HepG2 (cell line): ENCODE data around the gene PIAS3. TPM values are rescaled to one million over a fixed set of nuclear protein-coding genes. Genes with fewer than 3 reads are reported as not detected.

Experiments used
- ATAC-seq: fragments of 200-7000 bp; cut with Tn5 transposase; 3 replicates; pipeline ENCODE4 v1.9.1; 2020; ENCODE audit warnings: mild to moderate bottlenecking, moderate library complexity
- BruUV-seq: library from RNA; stranded (reverse); fragments of 400-500 nt; replicated peaks from 2 replicates; lab custom pipeline; 2021; lab: Mats Ljungman, UMichigan
- CTCF ChIA-PET: fragments of 300-600 bp; formaldehyde crosslinking; extraction: SDS; loops from one replicate; lab custom pipeline; 2021; ENCODE audit warnings: low total read pairs, inconsistent platforms, low intra/inter-chr PET ratio; lab: Yijun Ruan, JAX
- POLR2A ChIA-PET: fragments of 350-600 bp; sonication (Branson Sonifier 250); formaldehyde crosslinking; loops from one replicate; lab custom pipeline; 2020; ENCODE audit warnings: antibody characterized with exemption, inconsistent platforms; lab: Yijun Ruan, JAX
- DNase-seq: peaks from one replicate; pipeline ENCODE4 v3.0.0-alpha.2; 2015; ENCODE audit warnings: low spot score
- FAIRE-seq: peaks from 3 replicates; lab custom pipeline; 2011; peaks lifted over from hg19 to GRCh38; lab: Jason Lieb, UNC
- H2AFZ ChIP-seq: one replicate; pipeline ENCODE4 v1.6.1; 2011; ENCODE audit warnings: low read length, inconsistent platforms
- H3K27ac ChIP-seq: fragments of 300-600 bp; 3 replicates; pipeline ENCODE4 v1.8.0; 2011; ENCODE audit warnings: mixed run types, mild to moderate bottlenecking, mixed read lengths, low read length, inconsistent platforms; ENCODE audit not compliant: insufficient read depth; ENCODE audit errors: extremely low read length
- H3K27me3 ChIP-seq, 2 experiments: fragments of 200-600 bp in 1 of 2; 2 replicates in 1 of 2; 3 replicates in 1 of 2; pipeline versions ENCODE4 v1.6.0 to v1.8.0; 2011; ENCODE audit warnings: low read length in 2 of 2, mild to moderate bottlenecking in 2 of 2, moderate library complexity in 2 of 2, inconsistent platforms in 1 of 2; ENCODE audit not compliant: insufficient read depth in 2 of 2, control insufficient read depth in 1 of 2
- H3K36me3 ChIP-seq, 2 experiments: fragments of 200-600 bp in 1 of 2; replicated peaks in 1 of 2; 2 replicates in 1 of 2; 3 replicates in 1 of 2; pipeline versions ENCODE4 v1.5.1 to v1.8.0; 2011; ENCODE audit warnings: low read length in 2 of 2, inconsistent platforms in 1 of 2; ENCODE audit not compliant: insufficient read depth in 2 of 2, control insufficient read depth in 1 of 2
- H3K4me1 ChIP-seq: 2 replicates; pipeline ENCODE4 v1.5.1; 2012; ENCODE audit warnings: low read length, inconsistent platforms; ENCODE audit not compliant: insufficient read depth
- H3K4me2 ChIP-seq: 2 replicates; pipeline ENCODE4 v1.6.0; 2011; ENCODE audit warnings: low read depth, low read length, inconsistent platforms
- H3K4me3 ChIP-seq, 3 experiments: fragments of 200-600 bp in 1 of 3; sonication (generic), shearing (Covaris generic) in 1 of 3; replicated peaks in 1 of 3; 2 replicates each; pipeline ENCODE4 v1.5.1; 2011 to 2016; ENCODE audit warnings: low read length in 3 of 3, inconsistent platforms in 2 of 3, low read depth in 2 of 3, mild to moderate bottlenecking in 2 of 3, control low read depth in 1 of 3, mixed read lengths in 1 of 3; ENCODE audit not compliant: insufficient read depth in 1 of 3
- H3K79me2 ChIP-seq: one replicate; pipeline ENCODE4 v1.6.1; 2011; ENCODE audit warnings: low read length, inconsistent platforms; ENCODE audit not compliant: insufficient read depth
- H3K9ac ChIP-seq: 2 replicates; pipeline ENCODE4 v1.6.0; 2011; ENCODE audit warnings: mild to moderate bottlenecking, low read depth, low read length, inconsistent platforms; ENCODE audit not compliant: insufficient read depth
- H3K9me3 ChIP-seq: 2 replicates; pipeline ENCODE4 v1.5.1; 2012; ENCODE audit warnings: mild to moderate bottlenecking, low read length
- H4K20me1 ChIP-seq: 2 replicates; pipeline ENCODE4 v1.6.0; 2011; ENCODE audit warnings: inconsistent platforms, mild to moderate bottlenecking, low read length, moderate library complexity; ENCODE audit not compliant: insufficient read depth
- ARNT ChIP-seq: fragments of 450-650 bp; IDR thresholded peaks from 2 replicates; pipeline ENCODE4 v1.6.1; 2017
- CAMTA2 ChIP-seq: sonication (generic); formaldehyde crosslinking; IDR thresholded peaks from 2 replicates; pipeline ENCODE4 v1.4.0; 2020; ENCODE audit warnings: mild to moderate bottlenecking, missing genetic modification reagents, borderline replicate concordance
- CENPT ChIP-seq: sonication (generic); formaldehyde crosslinking; IDR thresholded peaks from 2 replicates; pipeline ENCODE4 v1.8.0; 2022; ENCODE audit warnings: low read depth, mild to moderate bottlenecking, moderate library complexity, missing genetic modification reagents
- GFI1 ChIP-seq: sonication (generic); formaldehyde crosslinking; IDR thresholded peaks from 2 replicates; pipeline ENCODE4 v1.5.0; 2020; ENCODE audit warnings: missing genetic modification reagents, mild to moderate bottlenecking, borderline replicate concordance
- KDM1A ChIP-seq: IDR thresholded peaks from 2 replicates; pipeline ENCODE4 v1.6.1; 2016; ENCODE audit warnings: missing compliant biosample characterization
- MAFK ChIP-seq, 2 experiments: IDR thresholded peaks in 1 of 2; conservative IDR thresholded peaks in 1 of 2; 2 replicates each; pipeline ENCODE4 v1.6.1; 2011; ENCODE audit warnings: improper control_type of control experiment in 2 of 2, low read length in 2 of 2
- NFYC ChIP-seq: IDR thresholded peaks from 2 replicates; pipeline ENCODE4 v1.6.1; 2016; ENCODE audit warnings: missing genetic modification reagents, missing compliant biosample characterization
- NR2F1 ChIP-seq, 2 experiments: fragments of 450-650 bp in 1 of 2; formaldehyde crosslinking in 1 of 2; IDR thresholded peaks; 2 replicates each; pipeline versions ENCODE4 v1.5.0 to v1.6.1; 2016 to 2020; ENCODE audit warnings: mild to moderate bottlenecking in 1 of 2, missing compliant biosample characterization in 1 of 2, missing genetic modification reagents in 1 of 2, moderate library complexity in 1 of 2
- RAD21 ChIP-seq: fragments of 450-650 bp; formaldehyde crosslinking; IDR thresholded peaks from 2 replicates; pipeline ENCODE4 v1.5.0; 2020; ENCODE audit warnings: mild to moderate bottlenecking
- RFX5 ChIP-seq: IDR thresholded peaks from 2 replicates; pipeline ENCODE4 v1.6.1; 2011; ENCODE audit warnings: low read depth, low read length, improper control_type of control experiment
- SETDB1 ChIP-seq: sonication (generic); formaldehyde crosslinking; IDR thresholded peaks from 2 replicates; pipeline ENCODE4 v1.5.1; 2020; ENCODE audit warnings: missing genetic modification reagents, mild to moderate bottlenecking, borderline replicate concordance
- SOX5 ChIP-seq: IDR thresholded peaks from 2 replicates; pipeline ENCODE4 v1.6.1; 2016; ENCODE audit warnings: borderline replicate concordance
- ZNF24 ChIP-seq: fragments of 450-650 bp; IDR thresholded peaks from 2 replicates; pipeline ENCODE4 v1.6.1; 2017; ENCODE audit warnings: antibody characterized with exemption, mild to moderate bottlenecking
- ZNF274 ChIP-seq: sonication (generic); formaldehyde crosslinking; IDR thresholded peaks from 2 replicates; pipeline ENCODE4 v1.5.1; 2020; ENCODE audit warnings: mild to moderate bottlenecking, missing genetic modification reagents
- ZNF503 ChIP-seq: sonication (generic); formaldehyde crosslinking; IDR thresholded peaks from 2 replicates; pipeline ENCODE4 v1.4.0; 2020; ENCODE audit warnings: missing genetic modification reagents
- ZNF598 ChIP-seq: sonication (generic); formaldehyde crosslinking; IDR thresholded peaks from 2 replicates; pipeline ENCODE4 v1.5.1; 2020; ENCODE audit warnings: mild to moderate bottlenecking, missing genetic modification reagents, borderline replicate concordance
- ZNF737 ChIP-seq: sonication (generic); formaldehyde crosslinking; IDR thresholded peaks from 2 replicates; pipeline ENCODE4 v1.5.0; 2020; ENCODE audit warnings: missing genetic modification reagents, mild to moderate bottlenecking, borderline replicate concordance
- ZSCAN21 ChIP-seq: sonication (generic); formaldehyde crosslinking; IDR thresholded peaks from 2 replicates; pipeline ENCODE4 v1.8.0; 2022; ENCODE audit warnings: mild to moderate bottlenecking, missing genetic modification reagents, moderate library complexity, borderline replicate concordance
- WGBS: methylation state at CpG from one replicate; pipeline ENCODE4 v1.1.6; 2017; ENCODE audit warnings: low lambda C conversion rate; 5-methylcytosine and 5-hydroxymethylcytosine counted together
- in situ Hi-C: cut with HindIII; loops from 2 replicates; pipeline ENCODE4 v1.10.0; 2017; ENCODE audit warnings: low pct_unique_long_range_greater_than_20kb; ENCODE audit not compliant: extremely low pct_ligation_motif_present
- intact Hi-C: fragments of 100-400 bp; cut with micrococcal nuclease; formaldehyde crosslinking; loops from one replicate; pipeline ENCODE4 v1.10.0; 2022; ENCODE audit not compliant: unreplicated experiment
- polyA plus RNA-seq, 8 experiments: library from polyadenylated mRNA; depleted of rRNA in 3 of 8; stranded (reverse) in 7 of 8; unstranded in 1 of 8; fragments of >200 nt; fragmentation: Illumina TruSeq in 4 of 8; extraction: Trizol in 4 of 8; gene quantifications; 2 replicates each; pipeline versions ENCODE4 v1.2.1 to v1.2.3, GENCODE V29; 2011 to 2016; ENCODE audit warnings: low read depth in 4 of 8, missing spikeins in 1 of 8, mixed read lengths in 1 of 8; ENCODE audit not compliant: insufficient read depth in 1 of 8
- total RNA-seq, 5 experiments: library from RNA; depleted of rRNA; stranded (reverse); fragments of >200 nt; fragmentation: Illumina TruSeq; extraction: Trizol; gene quantifications; 2 replicates each; pipeline ENCODE4 v1.2.3, GENCODE V29; 2016; ENCODE audit warnings: low read depth in 1 of 5
- TF ChIP-seq, protein P1 (sequence below): sonication (generic); formaldehyde crosslinking; IDR thresholded peaks from 2 replicates; pipeline ENCODE4 v1.8.1; 2023; ENCODE audit warnings: mild to moderate bottlenecking, moderate library complexity, missing genetic modification reagents
- TF ChIP-seq, protein P2 (sequence below): IDR thresholded peaks from 2 replicates; pipeline ENCODE4 v1.6.1; 2012; ENCODE audit warnings: inconsistent platforms

The PIAS3 gene
- total and polyA plus RNA-seq, 2 of the 13 experiments (the other 11 are each of a cell fraction or from before 2014, with no cell fraction given) = 3.7 to 8.0 TPM

- H4K20me1 ChIP-seq = no peaks in the 10 kb centered on the region
- ChIA-PET POLR2A (interaction anchor here (1.0 to 1.4 kb wide), 3 partner anchors 9 to 66 kb away, joined by 3 to 6 read pairs (median 4); partner anchors contain the start of genes ANKRD34A, LIX1L and POLR3GL), CTCF (no interaction called here)
- intact Hi-C loops (no loop called here), in situ Hi-C loops (no loop called here)
- H3K27ac ChIP-seq = no peak overlapping the region
- peaks cover 86% of the 10 kb centered on the region for H3K4me1 ChIP-seq
- H3K79me2 ChIP-seq = no peaks in the 10 kb centered on the region
- no peak overlapping the region for H2AFZ ChIP-seq
- H3K4me2 ChIP-seq = peak overlapping the region; percentile 38
- H3K4me3 ChIP-seq = no peak overlapping the region
- no peaks in the 10 kb centered on the region for H3K9me3 ChIP-seq
- 51% methylated on average over 5 of the region's 5 CpGs for WGBS
- H3K36me3 ChIP-seq = no peaks in the 10 kb centered on the region
- DNase-seq = no peak
- no peak overlapping the region for H3K9ac ChIP-seq
- no TSS peak for BruUV-seq
- FAIRE-seq = peak; percentile 59
- ATAC-seq = peak; percentile 21
- H3K27me3 ChIP-seq = no peaks in the 10 kb centered on the region
- TF ChIP-seq ZNF24 = no peak
- no peak for TF ChIP-seq CAMTA2
- no peak for TF ChIP-seq ZNF503 (CRISPR knock-in tag)
- no peak for TF ChIP-seq CENPT (CRISPR knock-in tag)
- no peak for TF ChIP-seq RFX5
- TF ChIP-seq, protein P1, sequence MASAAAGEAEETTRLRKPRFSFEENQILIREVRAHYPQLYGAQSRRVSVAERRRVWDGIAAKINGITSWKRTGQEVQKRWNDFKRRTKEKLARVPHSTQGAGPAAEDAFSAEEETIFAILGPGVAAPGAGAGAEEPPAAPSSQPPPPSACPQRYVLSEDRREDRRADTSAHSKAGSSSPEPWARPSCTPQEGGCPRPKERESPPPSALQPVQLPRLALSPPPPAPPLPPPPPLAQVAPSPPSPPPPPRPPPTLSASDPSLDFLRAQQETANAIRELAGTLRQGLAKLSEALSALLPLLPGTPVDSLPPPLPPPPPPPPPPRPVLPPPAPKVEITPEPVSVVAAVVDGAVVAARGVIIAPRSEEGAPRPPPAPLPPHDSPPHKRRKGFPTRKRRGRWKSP (CRISPR knock-in tag) = no peak
- no peak for TF ChIP-seq GFI1 (CRISPR knock-in tag)
- no peak for TF ChIP-seq SOX5
- 0 out of 2 replicates have a peak, but pooled peaks have one; percentile 36 for TF ChIP-seq ZNF274 (CRISPR knock-in tag)
- TF ChIP-seq ZNF737 (CRISPR knock-in tag) = no peak
- no peak for TF ChIP-seq NFYC
- no peak for TF ChIP-seq SETDB1 (CRISPR knock-in tag)
- TF ChIP-seq ZSCAN21 (CRISPR knock-in tag) = no peak
- peak; percentile 99 to 100 for TF ChIP-seq MAFK (conservative IDR thresholded peaks at IDR 0.05 in 1 of 2, IDR thresholded peaks at IDR 0.05 in 1 of 2; ENCODE audit: low read length in 2 of 2)
- TF ChIP-seq, protein P2, sequence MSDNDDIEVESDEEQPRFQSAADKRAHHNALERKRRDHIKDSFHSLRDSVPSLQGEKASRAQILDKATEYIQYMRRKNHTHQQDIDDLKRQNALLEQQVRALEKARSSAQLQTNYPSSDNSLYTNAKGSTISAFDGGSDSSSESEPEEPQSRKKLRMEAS = no peak
- TF ChIP-seq NR2F1 (CRISPR knock-in tag; IDR thresholded peaks at IDR 0.05) = no peak
- TF ChIP-seq ZNF598 (CRISPR knock-in tag) = 0 out of 2 replicates have a peak, but pooled peaks have one; percentile 58
- no peak for TF ChIP-seq RAD21 (CRISPR knock-in tag)
- TF ChIP-seq ARNT = no peak
- TF ChIP-seq KDM1A = no peak
Observed at GRCh38 chr1:145898756-145899155, 39.9 kb upstream of the PIAS3 start.
